Parathyroid adenoma (tissue), 2 donors: Measurements from ENCODE around the gene EPHB1.

Experiments used
- H2AFZ ChIP-seq: fragments of 300-600 bp; sonication (generic); one replicate; pipeline ENCODE4 v1.7.0; 2017; ENCODE audit warnings: antibody characterized with exemption, mild to moderate bottlenecking
- H3K27ac ChIP-seq: fragments of 300-600 bp; sonication (generic); one replicate; pipeline ENCODE4 v1.7.0; 2017
- H3K27me3 ChIP-seq: fragments of 300-600 bp; sonication (generic); one replicate; pipeline ENCODE4 v1.7.0; 2017; ENCODE audit warnings: low read length; ENCODE audit not compliant: control insufficient read depth, insufficient read depth
- H3K36me3 ChIP-seq: fragments of 300-600 bp; sonication (generic); one replicate; pipeline ENCODE4 v1.7.0; 2017; ENCODE audit warnings: low read length; ENCODE audit not compliant: control insufficient read depth, insufficient read depth
- H3K4me1 ChIP-seq: fragments of 300-600 bp; sonication (generic); one replicate; pipeline ENCODE4 v1.7.0; 2017; ENCODE audit warnings: control low read depth
- H3K4me2 ChIP-seq: fragments of 300-600 bp; sonication (generic); one replicate; pipeline ENCODE4 v1.7.0; 2017; ENCODE audit warnings: low read length
- H3K4me3 ChIP-seq: fragments of 300-600 bp; sonication (generic); one replicate; pipeline ENCODE4 v1.7.0; 2017; ENCODE audit warnings: low read depth, low read length
- H3K79me2 ChIP-seq: fragments of 300-600 bp; sonication (generic); one replicate; pipeline ENCODE4 v1.7.0; 2017; ENCODE audit warnings: control low read depth
- H3K9ac ChIP-seq: fragments of 300-600 bp; sonication (generic); one replicate; pipeline ENCODE4 v1.7.0; 2017; ENCODE audit warnings: mild to moderate bottlenecking
- H3K9me3 ChIP-seq: fragments of 300-600 bp; sonication (generic); one replicate; pipeline ENCODE4 v1.7.0; 2017; ENCODE audit warnings: low read length; ENCODE audit not compliant: control insufficient read depth
- TF ChIP-seq, protein P1 (sequence below): fragments of 300-600 bp; sonication (generic); IDR thresholded peaks from one replicate; pipeline ENCODE4 v1.7.0; 2017; ENCODE audit warnings: antibody characterized with exemption, mild to moderate bottlenecking
- donor health status: primary hyperparathyroidism.

The EPHB1 gene

DNA sequence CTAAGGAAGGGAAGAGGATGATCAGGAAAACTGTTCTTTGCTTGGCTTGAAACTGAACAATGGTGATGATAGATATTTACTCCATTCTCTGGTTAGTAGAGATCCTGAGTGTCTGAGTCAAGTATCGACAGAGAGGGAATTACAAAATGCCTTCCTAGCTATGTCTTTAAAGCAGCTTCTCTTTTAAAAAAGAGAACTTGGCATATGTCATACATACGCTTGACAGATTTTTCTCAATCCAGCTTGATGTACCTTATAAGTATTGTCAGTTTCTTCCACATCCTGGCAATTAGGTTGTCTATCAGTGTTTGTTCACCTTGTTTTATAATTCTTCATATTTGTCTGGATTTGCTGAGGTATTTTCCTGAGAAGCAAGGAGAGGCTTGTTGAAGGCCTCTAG, 5.0 kb upstream of the EPHB1 start:
- Histone ChIP-seq H3K4me3 (no peak overlapping the region), H3K79me2 (no peaks in the 10 kb centered on the region), H2AFZ (no peak overlapping the region), H3K27ac (no peak overlapping the region), H3K9me3 (no peaks in the 10 kb centered on the region), H3K4me1 (no peaks in the 10 kb centered on the region), H3K36me3 (no peaks in the 10 kb centered on the region), H3K27me3 (no peaks in the 10 kb centered on the region), H3K9ac (no peak overlapping the region), H3K4me2 (no peak overlapping the region)
- TF ChIP-seq, protein P1, sequence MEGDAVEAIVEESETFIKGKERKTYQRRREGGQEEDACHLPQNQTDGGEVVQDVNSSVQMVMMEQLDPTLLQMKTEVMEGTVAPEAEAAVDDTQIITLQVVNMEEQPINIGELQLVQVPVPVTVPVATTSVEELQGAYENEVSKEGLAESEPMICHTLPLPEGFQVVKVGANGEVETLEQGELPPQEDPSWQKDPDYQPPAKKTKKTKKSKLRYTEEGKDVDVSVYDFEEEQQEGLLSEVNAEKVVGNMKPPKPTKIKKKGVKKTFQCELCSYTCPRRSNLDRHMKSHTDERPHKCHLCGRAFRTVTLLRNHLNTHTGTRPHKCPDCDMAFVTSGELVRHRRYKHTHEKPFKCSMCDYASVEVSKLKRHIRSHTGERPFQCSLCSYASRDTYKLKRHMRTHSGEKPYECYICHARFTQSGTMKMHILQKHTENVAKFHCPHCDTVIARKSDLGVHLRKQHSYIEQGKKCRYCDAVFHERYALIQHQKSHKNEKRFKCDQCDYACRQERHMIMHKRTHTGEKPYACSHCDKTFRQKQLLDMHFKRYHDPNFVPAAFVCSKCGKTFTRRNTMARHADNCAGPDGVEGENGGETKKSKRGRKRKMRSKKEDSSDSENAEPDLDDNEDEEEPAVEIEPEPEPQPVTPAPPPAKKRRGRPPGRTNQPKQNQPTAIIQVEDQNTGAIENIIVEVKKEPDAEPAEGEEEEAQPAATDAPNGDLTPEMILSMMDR = no peak

DNA sequence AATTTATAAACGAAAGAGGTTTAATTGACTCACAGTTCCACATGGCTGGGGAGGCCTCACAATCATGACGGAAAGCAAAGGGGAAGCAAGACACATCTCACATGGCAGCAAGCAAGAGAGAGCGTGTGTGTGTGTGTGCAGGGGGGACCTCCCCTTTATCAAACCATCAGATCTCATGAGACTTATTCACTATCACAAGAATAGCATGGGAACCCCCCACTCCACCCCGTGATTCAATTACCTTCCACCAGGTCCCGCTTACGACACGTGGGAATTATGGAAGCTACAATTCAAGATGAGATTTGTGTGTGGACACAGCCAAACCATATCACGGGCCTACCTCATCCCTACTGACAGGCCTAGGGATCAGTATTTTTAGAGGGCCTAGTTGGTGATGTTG, 3.1 kb upstream of the EPHB1 start:
- Histone ChIP-seq H3K79me2 (no peaks in the 10 kb centered on the region), H2AFZ (no peak overlapping the region), H3K27ac (no peak overlapping the region), H3K9me3 (no peaks in the 10 kb centered on the region), H3K4me1 (peaks cover 5% of the 10 kb centered on the region), H3K36me3 (no peaks in the 10 kb centered on the region), H3K4me3 (no peak overlapping the region), H3K27me3 (no peaks in the 10 kb centered on the region), H3K4me2 (no peak overlapping the region), H3K9ac (no peak overlapping the region)
- TF ChIP-seq, protein P1 = no peak

DNA sequence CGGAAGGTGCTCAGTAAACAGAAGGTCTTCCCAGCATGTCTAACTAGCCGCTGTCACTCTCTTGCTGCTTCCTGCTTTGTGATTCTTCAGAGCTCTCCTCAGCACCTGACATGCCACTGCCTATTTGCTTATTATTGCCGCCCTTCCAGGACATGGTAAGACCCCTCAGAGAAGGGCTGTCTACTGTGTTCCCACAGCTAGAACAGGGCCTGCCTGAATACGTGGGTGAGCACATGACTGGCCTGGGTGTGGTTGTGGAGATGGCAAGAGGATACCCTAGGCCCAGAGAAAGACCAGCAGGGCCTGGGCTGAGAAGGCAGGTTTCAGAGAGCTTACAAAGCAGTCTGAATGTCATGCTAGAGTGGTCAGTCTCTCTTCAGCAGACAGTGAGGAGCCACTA, 2.4 kb upstream of the EPHB1 start:
- H2AFZ ChIP-seq = no peak overlapping the region
- H3K9me3 ChIP-seq = no peaks in the 10 kb centered on the region

DNA sequence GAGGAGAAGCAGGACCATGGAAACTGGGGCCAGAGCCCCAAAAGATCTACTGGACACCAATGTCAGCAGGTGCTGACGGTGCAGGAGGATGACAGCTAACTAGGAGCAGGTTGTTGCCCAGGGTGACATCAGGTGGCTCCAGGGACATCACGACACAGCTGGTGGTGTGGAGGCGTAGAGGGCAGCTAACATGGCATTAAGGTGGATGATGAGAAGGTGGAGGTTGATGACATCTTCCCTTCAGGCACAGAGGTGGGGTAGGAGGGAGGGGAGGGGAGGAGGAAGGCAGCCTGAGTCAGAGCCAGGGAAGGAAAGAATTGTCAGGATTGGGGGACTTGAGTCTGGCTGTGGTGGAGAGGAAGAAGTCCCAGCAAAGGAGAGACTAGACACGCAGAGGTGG, 1.5 kb upstream of the EPHB1 start:
- Histone ChIP-seq H3K36me3 (no peaks in the 10 kb centered on the region), H3K79me2 (no peaks in the 10 kb centered on the region), H3K9me3 (no peaks in the 10 kb centered on the region), H3K27ac (no peak overlapping the region), H3K4me1 (peaks cover 6% of the 10 kb centered on the region), H3K4me2 (no peak overlapping the region), H3K9ac (no peak overlapping the region), H2AFZ (no peak overlapping the region), H3K27me3 (no peaks in the 10 kb centered on the region), H3K4me3 (no peak overlapping the region)
- TF ChIP-seq, protein P1 = no peak

More for the DNA sequence above, 2.4 kb upstream of the EPHB1 start:
- H3K4me3 ChIP-seq = no peak overlapping the region
- H3K79me2 ChIP-seq = no peaks in the 10 kb centered on the region
- no peak overlapping the region for H3K4me2 ChIP-seq
- peaks cover 6% of the 10 kb centered on the region for H3K4me1 ChIP-seq
- TF ChIP-seq, protein P1 = no peak
- H3K9ac ChIP-seq = no peak overlapping the region
- H3K36me3 ChIP-seq = no peaks in the 10 kb centered on the region
- no peak overlapping the region for H3K27ac ChIP-seq
- H3K27me3 ChIP-seq = no peaks in the 10 kb centered on the region

DNA sequence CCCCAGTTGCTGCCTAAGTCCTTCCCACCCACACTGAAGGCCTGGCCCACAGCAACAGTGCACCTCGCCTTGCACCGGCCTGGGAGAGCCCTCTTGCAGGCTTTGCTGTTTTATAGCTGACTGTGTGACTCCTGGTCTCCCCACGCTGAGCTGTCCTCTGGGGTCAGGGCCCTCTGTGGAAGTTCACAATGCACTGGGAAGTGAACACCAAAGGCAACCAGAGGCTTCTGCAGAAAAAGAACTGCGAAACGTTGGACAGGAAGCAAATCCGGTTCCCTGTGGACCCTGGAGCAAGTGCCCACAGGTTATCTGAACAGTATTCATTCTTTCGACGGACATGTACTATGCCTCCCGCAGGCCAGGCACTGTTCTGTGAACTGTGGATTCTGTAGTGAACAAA, 737 bp upstream of the EPHB1 start:
- no peaks in the 10 kb centered on the region for H3K79me2 ChIP-seq
- H3K4me2 ChIP-seq = no peak overlapping the region
- H3K4me3 ChIP-seq = no peak overlapping the region
- no peak overlapping the region for H2AFZ ChIP-seq
- peaks cover 6% of the 10 kb centered on the region for H3K4me1 ChIP-seq
- H3K27me3 ChIP-seq = no peaks in the 10 kb centered on the region
- no peaks in the 10 kb centered on the region for H3K9me3 ChIP-seq
- TF ChIP-seq, protein P1 = no peak
- H3K27ac ChIP-seq = no peak overlapping the region
- H3K9ac ChIP-seq = no peak overlapping the region
- no peaks in the 10 kb centered on the region for H3K36me3 ChIP-seq
